Activated T-cell treated with anti-CD3 and anti-CD28 coated beads, Interleukin-2, amount 50 U/mL, for 4 hours (primary cell): ENCODE data around the gene IQCH. TPM values are rescaled to one million over a fixed set of nuclear protein-coding genes. Genes with fewer than 3 reads are reported as not detected.
"Not testable (repeated sequence)": the region's sequence is repeated elsewhere in the genome, so short reads cannot be mapped to it uniquely, and the experiment has no call there.

ENCODE experiments used
- ATAC-seq, 2 donors: fragments of 200-7000 bp; cut with Tn5 transposase; one replicate each; pipeline ENCODE4 v1.10.0; 2021
- DNase-seq: peaks from one replicate; pipeline ENCODE4 v3.0.0-alpha.2; 2020
- H3K27me3 Mint-ChIP-seq: one replicate; pipeline ENCODE4 v1.8.0; 2021; ENCODE audit warnings: low read depth, mixed read lengths
- H3K36me3 Mint-ChIP-seq: one replicate; pipeline ENCODE4 v1.8.0; 2022; ENCODE audit warnings: mixed read lengths; ENCODE audit not compliant: insufficient read depth
- H3K4me1 Mint-ChIP-seq: one replicate; pipeline ENCODE4 v1.8.0; 2021; ENCODE audit warnings: low read depth, mixed read lengths
- H3K4me3 Mint-ChIP-seq: one replicate; pipeline ENCODE4 v1.8.0; 2021; ENCODE audit warnings: mild to moderate bottlenecking, moderate library complexity, mixed read lengths
- H3K9me3 Mint-ChIP-seq: one replicate; pipeline ENCODE4 v1.8.0; 2021; ENCODE audit warnings: mixed read lengths
- total RNA-seq, 3 donors: library from RNA; stranded (reverse); gene quantifications; one replicate each; pipeline ENCODE4 v1.2.1, GENCODE V29; 2021

The IQCH gene
- total RNA-seq, 3 donors from 2014 or later, result 0.53 to 0.95 (median 0.53) TPM

DNA sequence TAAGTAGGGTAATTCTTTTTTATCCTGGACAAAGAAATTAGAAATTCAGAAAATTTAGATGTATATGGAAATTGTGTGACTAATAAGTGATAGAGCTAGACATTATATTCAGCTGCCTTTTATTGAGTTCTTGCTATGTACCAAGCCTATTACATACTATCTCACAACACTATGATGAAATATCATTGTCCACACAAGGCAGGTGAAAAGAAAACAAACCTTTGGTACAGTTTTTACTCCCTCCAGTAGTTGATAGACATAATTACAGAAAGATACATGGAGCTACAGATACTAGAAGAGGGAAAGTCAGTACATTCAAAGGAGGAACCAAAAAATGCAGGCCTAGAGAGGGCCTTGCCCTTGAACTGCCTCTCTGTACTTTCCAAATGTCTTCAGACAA, 4.8 kb downstream of the IQCH start:
- no peak for DNase-seq
- ATAC-seq, result no peak
- no peak overlapping the region for H3K4me3 Mint-ChIP-seq
- no peaks in the 10 kb centered on the region for H3K36me3 Mint-ChIP-seq
- H3K4me1 Mint-ChIP-seq, result peaks cover 6% of the 10 kb centered on the region
- no peaks in the 10 kb centered on the region for H3K27me3 Mint-ChIP-seq
- H3K9me3 Mint-ChIP-seq, result no peaks in the 10 kb centered on the region

DNA sequence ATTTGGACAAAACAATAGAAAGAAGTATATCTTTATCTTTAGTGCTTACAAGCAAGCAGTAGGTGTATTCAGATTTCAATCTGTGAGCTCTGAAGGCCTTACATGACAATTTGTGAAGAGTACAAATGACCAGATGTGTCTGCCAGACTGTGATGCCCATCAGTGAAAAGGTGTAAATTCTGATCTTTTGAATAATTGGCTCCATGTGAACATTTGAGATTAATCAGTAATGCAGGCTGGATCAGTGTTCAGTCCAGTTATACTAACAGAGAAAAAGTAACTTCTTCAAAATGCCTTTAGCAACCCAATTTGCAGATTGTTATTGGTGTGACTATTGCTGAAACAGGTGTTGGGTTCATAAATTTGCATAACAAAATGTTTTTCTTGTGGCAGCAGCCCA, 5.2 kb downstream of the IQCH start:
- peaks cover 3% of the 10 kb centered on the region for H3K4me1 Mint-ChIP-seq
- H3K4me3 Mint-ChIP-seq, result no peak overlapping the region
- DNase-seq (no peak), ATAC-seq (no peak)
- no peaks in the 10 kb centered on the region for H3K27me3 Mint-ChIP-seq
- no peaks in the 10 kb centered on the region for H3K9me3 Mint-ChIP-seq
- no peaks in the 10 kb centered on the region for H3K36me3 Mint-ChIP-seq

DNA sequence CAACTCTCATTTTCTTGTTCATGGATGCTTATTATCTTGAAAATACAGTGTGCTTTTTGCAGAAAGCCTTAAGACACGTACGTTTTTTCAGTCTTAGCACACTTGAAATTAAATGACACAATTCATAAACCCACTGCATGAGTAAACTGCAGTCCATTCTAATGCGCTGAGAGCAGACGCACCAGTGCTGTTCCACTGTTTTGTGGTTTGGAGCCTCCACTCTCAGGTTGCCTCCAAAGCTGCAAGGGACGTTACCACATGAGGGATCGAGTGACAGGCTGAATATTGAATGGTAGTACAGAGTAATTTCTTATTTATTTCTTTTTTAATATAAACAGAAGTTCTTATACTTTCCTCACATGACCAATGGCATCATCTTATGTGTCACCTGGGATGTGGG, 12.3 kb downstream of the IQCH start:
- Mint-ChIP-seq H3K4me3 (no peak overlapping the region), H3K9me3 (no peaks in the 10 kb centered on the region), H3K27me3 (peaks cover 3% of the 10 kb centered on the region)

DNA sequence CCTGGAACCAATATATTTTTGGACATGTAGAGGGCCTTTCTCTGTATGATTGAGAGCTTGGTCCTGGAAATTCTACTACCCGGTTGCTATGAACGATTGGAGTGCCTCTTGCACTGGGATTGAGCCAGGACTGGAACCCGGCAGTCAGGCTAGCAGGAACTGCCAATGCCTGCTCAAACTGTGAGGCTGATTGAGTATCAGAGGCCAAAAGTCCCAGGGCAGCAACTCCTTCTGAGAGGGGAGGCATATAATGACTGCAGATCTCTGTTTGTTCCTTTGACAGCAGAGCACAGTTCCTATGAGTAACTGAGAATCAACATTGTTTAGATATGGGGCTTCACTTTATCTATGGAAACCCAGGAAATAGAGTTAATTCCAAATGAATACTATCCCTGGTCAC, 12.9 kb downstream of the IQCH start:
- Mint-ChIP-seq H3K36me3 (no peaks in the 10 kb centered on the region), H3K9me3 (peaks cover 3% of the 10 kb centered on the region)

More for the DNA sequence above, 12.3 kb downstream of the IQCH start:
- Mint-ChIP-seq H3K36me3 (no peaks in the 10 kb centered on the region), H3K4me1 (no peaks in the 10 kb centered on the region)
- ATAC-seq, result no peak
- no peak for DNase-seq

DNA sequence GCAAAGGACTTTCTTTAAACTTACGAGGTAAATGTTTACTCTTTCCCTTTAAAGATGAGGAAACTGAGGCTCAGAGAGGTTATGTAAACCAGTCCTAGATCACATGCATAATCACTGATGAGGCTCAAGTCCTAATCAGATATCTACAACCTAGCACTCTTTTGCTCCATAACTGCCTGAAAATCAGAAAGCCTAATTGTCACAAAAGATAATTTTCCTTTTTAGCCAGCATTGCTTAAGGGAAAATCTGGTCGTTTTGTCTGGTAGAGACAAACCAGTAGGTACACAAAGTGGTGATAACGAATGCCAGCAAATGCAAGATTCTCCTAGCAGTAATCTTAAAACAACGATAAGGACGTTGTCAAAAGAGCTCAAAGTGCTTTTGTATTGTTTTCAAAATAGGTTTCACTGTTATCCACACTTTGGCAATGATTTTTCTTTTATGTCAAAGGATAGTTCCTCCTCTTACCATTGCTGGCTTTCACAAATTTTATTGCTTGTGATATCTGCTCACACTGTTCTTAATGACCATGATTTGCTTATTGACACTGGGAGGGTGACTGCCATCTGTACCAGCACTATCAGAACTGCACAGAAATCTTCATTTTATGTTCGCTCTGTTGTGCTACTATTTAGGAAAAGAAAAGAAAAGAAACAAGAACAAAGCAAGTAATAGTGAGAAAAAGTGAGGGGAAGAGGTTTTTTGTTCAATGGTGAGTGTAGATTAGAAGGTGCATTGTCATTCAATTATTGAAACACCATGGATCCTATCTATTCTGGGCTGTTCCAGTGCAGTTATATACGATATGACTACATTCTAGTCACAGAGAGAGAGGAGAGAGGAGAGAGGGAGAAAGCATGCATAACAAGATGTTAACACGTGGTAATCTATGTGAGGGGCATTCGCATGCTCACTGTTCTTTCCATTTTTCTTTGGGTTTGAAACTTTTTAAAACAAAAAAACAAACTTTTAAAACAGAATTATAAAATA, 13.7 kb downstream of the IQCH start:
- Mint-ChIP-seq H3K27me3 (peaks cover 3% of the 10 kb centered on the region), H3K4me3 (no peak overlapping the region), H3K36me3 (no peaks in the 10 kb centered on the region), H3K9me3 (peaks cover 6% of the 10 kb centered on the region), H3K4me1 (no peaks in the 10 kb centered on the region)
- no peak for DNase-seq
- ATAC-seq, result no peak

More for the DNA sequence above, 12.9 kb downstream of the IQCH start:
- ATAC-seq (no peak), DNase-seq (no peak)
- Mint-ChIP-seq H3K27me3 (peaks cover 3% of the 10 kb centered on the region), H3K4me1 (no peaks in the 10 kb centered on the region), H3K4me3 (no peak overlapping the region)

DNA sequence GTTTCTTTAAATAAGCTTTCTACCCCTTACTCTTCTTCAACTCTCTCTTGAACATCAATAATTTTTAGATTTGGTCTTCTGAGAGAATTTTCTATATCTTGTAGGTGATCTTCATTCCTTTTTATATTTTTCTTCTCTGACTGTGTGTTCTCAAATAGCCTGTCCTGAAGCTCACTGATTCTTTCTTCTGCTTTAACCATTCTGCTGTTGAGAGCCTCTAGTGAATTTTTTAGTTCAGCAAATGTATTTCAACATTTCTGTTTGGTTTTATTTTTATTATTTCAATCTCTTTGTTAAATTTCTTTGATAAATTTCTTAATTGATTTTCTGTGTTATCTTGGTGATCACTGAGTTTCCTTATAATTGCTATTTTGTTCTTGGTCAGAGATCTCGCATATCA, 19.6 kb downstream of the IQCH start:
- DNase-seq (no peak), ATAC-seq (no peak)
- H3K27me3 Mint-ChIP-seq, result peaks cover 3% of the 10 kb centered on the region
- no peaks in the 10 kb centered on the region for H3K4me1 Mint-ChIP-seq
- H3K4me3 Mint-ChIP-seq, result no peak overlapping the region
- H3K36me3 Mint-ChIP-seq, result peaks cover 7% of the 10 kb centered on the region
- H3K9me3 Mint-ChIP-seq, result peaks cover 19% of the 10 kb centered on the region

DNA sequence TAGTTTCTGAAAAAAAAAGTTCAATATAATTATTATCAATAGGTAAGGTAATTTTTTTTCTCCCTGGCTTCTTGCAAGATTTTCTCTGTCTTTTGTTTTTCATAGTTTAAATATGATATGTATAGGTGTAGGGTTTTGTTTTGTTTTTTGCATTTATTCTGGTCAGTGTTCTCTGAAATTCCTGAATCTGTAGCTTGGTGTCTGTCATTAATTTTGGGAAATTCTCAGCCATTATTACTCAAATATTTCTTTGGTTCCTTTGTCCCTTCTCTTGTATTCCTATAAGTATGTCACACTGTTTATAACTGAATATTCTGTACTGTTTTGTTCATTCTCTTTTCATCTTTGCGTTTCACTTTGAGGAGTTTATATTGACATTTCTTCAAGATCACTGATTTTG, 22.1 kb downstream of the IQCH start:
- Mint-ChIP-seq H3K4me1 (no peaks in the 10 kb centered on the region), H3K9me3 (peaks cover 19% of the 10 kb centered on the region), H3K27me3 (no peaks in the 10 kb centered on the region), H3K36me3 (peaks cover 7% of the 10 kb centered on the region), H3K4me3 (no peak overlapping the region)
- no peak for DNase-seq
- no peak for ATAC-seq

- H3K4me1 Mint-ChIP-seq, result no peaks in the 10 kb centered on the region
- H3K36me3 Mint-ChIP-seq, result no peaks in the 10 kb centered on the region
- ATAC-seq, result no peak
- no peaks in the 10 kb centered on the region for H3K27me3 Mint-ChIP-seq
- peaks cover under 1% of the 10 kb centered on the region for H3K9me3 Mint-ChIP-seq
- no peak for DNase-seq
- no peak overlapping the region for H3K4me3 Mint-ChIP-seq
These were observed 25.6 kb downstream of the IQCH start for GRCh38 chr15:67280217-67280616.

GRCh38 chr15:67281714-67282113, 27.1 kb downstream of the IQCH start:
- Mint-ChIP-seq H3K36me3 (no peaks in the 10 kb centered on the region), H3K9me3 (peaks cover 9% of the 10 kb centered on the region), H3K4me3 (no peak overlapping the region), H3K27me3 (no peaks in the 10 kb centered on the region), H3K4me1 (no peaks in the 10 kb centered on the region)
- no peak for ATAC-seq
- no peak for DNase-seq

DNA sequence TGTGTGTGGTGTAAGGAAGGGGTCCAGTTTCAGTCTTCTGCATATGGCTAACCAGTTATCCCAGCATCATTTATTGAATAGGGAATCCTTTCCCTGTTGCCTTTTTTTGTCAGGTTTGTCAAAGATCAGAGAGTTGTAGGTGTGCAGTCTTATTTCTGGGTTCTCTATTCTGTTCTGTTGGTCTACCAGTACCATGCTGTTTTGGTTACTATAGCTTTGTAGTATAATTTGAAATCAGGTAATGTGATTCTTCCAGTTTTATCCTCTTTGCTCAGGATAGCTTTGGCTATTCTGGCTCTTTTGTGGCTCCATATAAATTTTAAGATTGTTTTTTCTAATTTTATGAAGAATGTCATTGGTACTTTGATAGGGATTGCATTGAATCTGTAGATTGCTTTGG, 31.0 kb downstream of the IQCH start:
- H3K4me1 Mint-ChIP-seq, H3K36me3 Mint-ChIP-seq, H3K27me3 Mint-ChIP-seq, H3K4me3 Mint-ChIP-seq, ATAC-seq, DNase-seq, H3K9me3 Mint-ChIP-seq: not testable (repeated sequence)

DNA sequence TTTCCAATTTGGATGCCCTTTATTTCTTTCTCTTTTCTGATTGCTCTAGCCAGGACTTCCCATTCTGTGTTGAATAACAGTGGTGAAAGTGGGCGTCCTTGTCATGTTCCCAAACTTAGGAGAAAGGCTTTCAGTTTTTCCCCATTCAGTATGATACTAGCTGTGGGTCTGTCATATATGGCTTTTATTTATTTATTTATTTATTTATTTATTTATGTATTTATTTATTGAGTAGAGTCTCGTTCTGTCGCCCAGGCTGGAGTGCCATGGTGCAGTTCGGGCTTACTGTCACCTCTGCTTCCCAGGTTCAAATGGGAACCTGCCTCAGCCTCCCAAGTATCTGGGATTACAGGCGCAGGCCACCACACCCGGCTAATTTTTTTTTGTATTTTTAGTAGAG, 31.8 kb downstream of the IQCH start:
- ATAC-seq, H3K9me3 Mint-ChIP-seq, H3K4me1 Mint-ChIP-seq, H3K4me3 Mint-ChIP-seq, H3K36me3 Mint-ChIP-seq, DNase-seq, H3K27me3 Mint-ChIP-seq: not testable (repeated sequence)

GRCh38 chr15:67290319-67290718, 35.7 kb downstream of the IQCH start:
- no peak for DNase-seq
- no peak for ATAC-seq
- Mint-ChIP-seq H3K4me3 (no peak overlapping the region), H3K4me1 (no peaks in the 10 kb centered on the region), H3K9me3 (peaks cover 8% of the 10 kb centered on the region), H3K27me3 (no peaks in the 10 kb centered on the region), H3K36me3 (no peaks in the 10 kb centered on the region)

DNA sequence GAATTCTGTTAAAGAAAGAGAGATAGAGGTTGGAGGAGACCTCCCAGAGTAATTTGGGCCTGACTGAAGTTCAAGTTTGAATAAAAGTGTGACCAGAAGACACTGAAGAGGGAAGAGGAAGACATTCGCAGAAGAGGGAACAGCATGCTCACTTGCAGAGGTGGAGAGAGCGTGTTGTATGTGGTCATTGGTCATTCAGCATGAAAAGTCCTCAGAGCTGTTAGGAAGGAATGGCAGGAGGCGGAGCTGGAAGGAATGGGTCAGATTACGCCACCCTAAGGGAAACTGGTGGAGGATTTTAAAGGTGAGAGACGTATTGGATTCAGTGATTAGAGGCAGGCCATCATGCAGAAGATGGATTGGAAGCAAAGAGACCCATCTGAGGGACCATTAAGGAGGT, 41.6 kb downstream of the IQCH start:
- no peak overlapping the region for H3K4me3 Mint-ChIP-seq
- no peaks in the 10 kb centered on the region for H3K27me3 Mint-ChIP-seq
- no peaks in the 10 kb centered on the region for H3K36me3 Mint-ChIP-seq
- H3K4me1 Mint-ChIP-seq, result no peaks in the 10 kb centered on the region
- no peak for DNase-seq
- ATAC-seq, result no peak
- no peaks in the 10 kb centered on the region for H3K9me3 Mint-ChIP-seq

DNA sequence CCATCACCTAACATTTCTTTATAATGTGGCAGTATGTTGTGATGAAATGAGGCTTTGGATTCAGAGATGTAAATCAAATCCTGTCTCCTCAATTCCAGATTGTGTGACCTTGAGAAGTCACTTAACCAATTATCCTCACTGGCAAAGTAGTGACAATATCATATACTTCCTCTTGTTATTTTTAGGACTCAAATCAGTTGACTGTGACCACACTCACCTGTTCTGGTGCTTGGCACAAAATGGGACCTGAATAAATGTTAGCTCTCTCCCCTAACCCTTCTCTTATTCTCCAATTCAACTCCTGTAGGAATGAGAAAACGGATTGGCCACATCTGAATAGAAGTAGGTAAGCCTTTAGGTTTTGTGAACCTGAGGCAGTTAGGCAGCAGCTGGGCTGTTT, 42.1 kb downstream of the IQCH start:
- H3K4me1 Mint-ChIP-seq, result no peaks in the 10 kb centered on the region
- H3K4me3 Mint-ChIP-seq, result no peak overlapping the region
- DNase-seq (no peak), ATAC-seq (no peak)
- H3K9me3 Mint-ChIP-seq, result no peaks in the 10 kb centered on the region
- no peaks in the 10 kb centered on the region for H3K36me3 Mint-ChIP-seq
- H3K27me3 Mint-ChIP-seq, result no peaks in the 10 kb centered on the region

- H3K9me3 Mint-ChIP-seq, result no peaks in the 10 kb centered on the region
- ATAC-seq, result peak; percentile 40 to 71
- no peaks in the 10 kb centered on the region for H3K36me3 Mint-ChIP-seq
- DNase-seq, result no peak
- no peaks in the 10 kb centered on the region for H3K27me3 Mint-ChIP-seq
- H3K4me3 Mint-ChIP-seq, result no peak overlapping the region
- H3K4me1 Mint-ChIP-seq, result no peaks in the 10 kb centered on the region
These were observed 45.9 kb downstream of the IQCH start for GRCh38 chr15:67300266-67301025.
